Liver (tissue), 9 donors: ENCODE measurements around the gene NFAT5. TPM values are rescaled to one million over a fixed set of nuclear protein-coding genes. Genes with fewer than 3 reads are reported as not detected.

ENCODE experiments used
- DNase-seq: peaks from one replicate; pipeline ENCODE4 v3.0.0-alpha.2; 2017; ENCODE audit warnings: low spot score
- H3K27ac ChIP-seq, 2 donors: one replicate each; pipeline ENCODE4 v1.7.0; 2013; ENCODE audit warnings: inconsistent platforms in 2 of 2, low read length in 2 of 2, control low read depth in 1 of 2, low read depth in 1 of 2, mild to moderate bottlenecking in 1 of 2
- H3K27me3 ChIP-seq, 4 donors: one replicate each; pipeline versions ENCODE4 v1.6.1 to v1.7.0; 2013; ENCODE audit warnings: low read length in 3 of 4, inconsistent platforms in 1 of 4, mild to moderate bottlenecking in 1 of 4, moderate library complexity in 1 of 4; ENCODE audit not compliant: control insufficient read depth in 4 of 4, insufficient read depth in 4 of 4
- H3K36me3 ChIP-seq, 4 donors: one replicate each; pipeline versions ENCODE4 v1.6.1 to v1.7.0; 2013; ENCODE audit warnings: low read length in 3 of 4, mild to moderate bottlenecking in 3 of 4, low read depth in 1 of 4, moderate library complexity in 1 of 4; ENCODE audit not compliant: control insufficient read depth in 4 of 4, insufficient read depth in 3 of 4
- H3K4me1 ChIP-seq, 4 donors: one replicate each; pipeline versions ENCODE4 v1.6.1 to v1.7.0; 2013; ENCODE audit warnings: low read length in 3 of 4, mild to moderate bottlenecking in 3 of 4, moderate library complexity in 1 of 4; ENCODE audit not compliant: control insufficient read depth in 4 of 4, insufficient read depth in 4 of 4
- H3K4me3 ChIP-seq, 3 donors: one replicate each; pipeline versions ENCODE4 v1.6.1 to v1.7.0; 2013; ENCODE audit warnings: low read length in 3 of 3, control low read depth in 1 of 3, low read depth in 1 of 3, mild to moderate bottlenecking in 1 of 3
- H3K9ac ChIP-seq, 2 donors: one replicate each; pipeline ENCODE4 v1.7.0; 2013; ENCODE audit warnings: low read length in 2 of 2, mild to moderate bottlenecking in 2 of 2, moderate library complexity in 2 of 2, control low read depth in 1 of 2, low read depth in 1 of 2
- H3K9me3 ChIP-seq, 4 donors: one replicate each; pipeline versions ENCODE4 v1.6.1 to v1.7.0; 2013; ENCODE audit warnings: low read length in 3 of 4; ENCODE audit not compliant: control insufficient read depth in 4 of 4
- ATF3 ChIP-seq: IDR thresholded peaks from 2 replicates; pipeline ENCODE4 v1.6.1; 2016; ENCODE audit warnings: antibody characterized with exemption
- CTCF ChIP-seq: fragments of 150-350 bp; IDR thresholded peaks from 2 replicates; pipeline ENCODE4 v1.5.1; 2017; ENCODE audit warnings: improper control_type of control experiment, low read depth, low read length; ENCODE audit not compliant: missing input control
- EGR1 ChIP-seq, 2 donors: IDR thresholded peaks; 2 replicates each; pipeline ENCODE4 v1.6.1; 2016 to 2018; ENCODE audit warnings: antibody characterized with exemption in 2 of 2, low read depth in 2 of 2
- FOXA1 ChIP-seq: IDR thresholded peaks from 2 replicates; pipeline ENCODE4 v1.6.1; 2016; ENCODE audit warnings: antibody characterized with exemption
- FOXA2 ChIP-seq: IDR thresholded peaks from 2 replicates; pipeline ENCODE4 v1.6.1; 2016; ENCODE audit warnings: antibody characterized with exemption
- GABPA ChIP-seq, 2 donors: IDR thresholded peaks in 1 of 2; conservative IDR thresholded peaks in 1 of 2; 2 replicates each; pipeline ENCODE4 v1.6.1; 2016; ENCODE audit warnings: antibody characterized with exemption in 2 of 2, mild to moderate bottlenecking in 1 of 2, moderate library complexity in 1 of 2
- HNF4A ChIP-seq, 2 donors: conservative IDR thresholded peaks; 2 replicates each; pipeline ENCODE4 v1.6.1; 2016; ENCODE audit warnings: antibody characterized with exemption in 2 of 2, mild to moderate bottlenecking in 2 of 2
- NR2F2 ChIP-seq: IDR thresholded peaks from 2 replicates; pipeline ENCODE4 v1.6.1; 2016; ENCODE audit warnings: antibody characterized with exemption
- RAD21 ChIP-seq, 2 donors: IDR thresholded peaks; 2 replicates each; pipeline ENCODE4 v1.6.1; 2016; ENCODE audit warnings: antibody characterized with exemption in 2 of 2, mild to moderate bottlenecking in 2 of 2
- REST ChIP-seq: IDR thresholded peaks from 2 replicates; pipeline ENCODE4 v1.6.1; 2016; ENCODE audit warnings: antibody characterized with exemption, mild to moderate bottlenecking
- RXRA ChIP-seq, 2 donors: IDR thresholded peaks; 2 replicates each; pipeline ENCODE4 v1.6.1; 2017 to 2018; ENCODE audit warnings: antibody characterized with exemption in 2 of 2, mild to moderate bottlenecking in 1 of 2
- SP1 ChIP-seq: IDR thresholded peaks from 2 replicates; pipeline ENCODE4 v1.6.1; 2018; ENCODE audit warnings: antibody characterized with exemption, mild to moderate bottlenecking
- YY1 ChIP-seq: IDR thresholded peaks from 2 replicates; pipeline ENCODE4 v1.6.1; 2016; ENCODE audit warnings: antibody characterized with exemption, mild to moderate bottlenecking
- ZBTB33 ChIP-seq: IDR thresholded peaks from 2 replicates; pipeline ENCODE4 v1.6.1; 2016; ENCODE audit warnings: antibody characterized with exemption
- WGBS: extraction: QIAGEN DNeasy Blood & Tissue Kit; methylation state at CpG from one replicate; pipeline ENCODE4 v1.1.7; 2013; 5-methylcytosine and 5-hydroxymethylcytosine counted together
- polyA plus RNA-seq, 2 donors: library from polyadenylated mRNA; stranded (reverse) in 1 of 2; unstranded in 1 of 2; fragments of 200-250 nt in 1 of 2; fragments of >200 nt in 1 of 2; fragmentation: Nextera tagmentation in 1 of 2; extraction: Ambion mirVana in 1 of 2; gene quantifications; one replicate each; pipeline versions ENCODE4 v1.2.1 to v1.2.3, GENCODE V29; 2013 to 2015
- total RNA-seq, 2 donors: library from RNA; depleted of rRNA; stranded (reverse); fragments of >200 nt; gene quantifications; one replicate each; pipeline ENCODE4 v1.2.3, GENCODE V29; 2014
- donor health status: healthy.
- donor health status: healthy.
- donor health status: healthy.
- donor health status: healthy.
- donor health status: healthy.

Gene NFAT5
- total and polyA plus RNA-seq, 4 donors = 1.5 to 21.0 (median 11.2) TPM

- Histone ChIP-seq H3K27ac (no peak overlapping the region), H3K9me3 (no peaks in the 10 kb centered on the region), H3K27me3 (no peaks in the 10 kb centered on the region), H3K4me1 (peaks cover 0 to 2% (median 0%) of the 10 kb centered on the region in 4 donors), H3K9ac (no peak overlapping the region), H3K36me3 (peaks cover 0 to 6% (median 1%) of the 10 kb centered on the region in 4 donors), H3K4me3 (no peak overlapping the region)
- no peak for TF ChIP-seq ZBTB33
- no peak for TF ChIP-seq RAD21 (IDR thresholded peaks at IDR 0.05)
- TF ChIP-seq FOXA1 = no peak
- no peak for TF ChIP-seq FOXA2
- no peak for TF ChIP-seq REST
- TF ChIP-seq NR2F2 = no peak
- no peak for TF ChIP-seq HNF4A (conservative IDR thresholded peaks at IDR 0.05)
- TF ChIP-seq RXRA (IDR thresholded peaks at IDR 0.05) = no peak
- no peak for TF ChIP-seq YY1
- TF ChIP-seq ATF3 = no peak
- no peak for TF ChIP-seq EGR1 (IDR thresholded peaks at IDR 0.05; ENCODE audit: low read depth in 2 of 2)
- TF ChIP-seq GABPA (IDR thresholded peaks at IDR 0.05 in 1 of 2, conservative IDR thresholded peaks at IDR 0.05 in 1 of 2) = no peak
- TF ChIP-seq CTCF = no peak
- DNase-seq = no peak
- 91% methylated on average over 12 of the region's 12 CpGs for WGBS
Measured at GRCh38 chr16:69711115-69711740, 145.5 kb downstream of the NFAT5 start.

- 92% methylated on average over 4 of the region's 4 CpGs for WGBS
- H3K4me3 ChIP-seq = no peak overlapping the region
- TF ChIP-seq CTCF (no peak), SP1 (no peak), ATF3 (no peak)
- no peaks in the 10 kb centered on the region for H3K9me3 ChIP-seq
- no peak for DNase-seq
- no peak overlapping the region for H3K9ac ChIP-seq
- H3K36me3 ChIP-seq = peaks cover 0 to 6% (median 2%) of the 10 kb centered on the region in 4 donors
- peaks cover 0 to 2% (median 0%) of the 10 kb centered on the region in 4 donors for H3K4me1 ChIP-seq
- H3K27ac ChIP-seq = no peak overlapping the region
- no peaks in the 10 kb centered on the region for H3K27me3 ChIP-seq
Measured at GRCh38 chr16:69712277-69712676, 146.5 kb downstream of the NFAT5 start.
